B cell (primary cell): Measurements from ENCODE around the gene SSBP2. TPM values are rescaled to one million over a fixed set of nuclear protein-coding genes. Genes with fewer than 3 reads are reported as not detected.

Source experiments
- ATAC-seq: fragments of 200-7000 bp; cut with Tn5 transposase; one replicate; pipeline ENCODE4 v1.10.0; 2021; ENCODE audit warnings: low read depth, mild to moderate bottlenecking, moderate number of reproducible peaks, moderate library complexity
- CTCF ChIA-PET: fragments of 350-600 bp; sonication (Branson Sonifier 250); formaldehyde crosslinking; loops from one replicate; lab custom pipeline; 2021; ENCODE audit warnings: antibody characterized with exemption, inconsistent platforms; lab: Charles Lee
- POLR2A ChIA-PET: fragments of 350-600 bp; sonication (Branson Sonifier 250); formaldehyde crosslinking; loops from one replicate; lab custom pipeline; 2021; ENCODE audit warnings: antibody characterized with exemption; lab: Charles Lee
- DNase-seq: peaks from one replicate; pipeline ENCODE4 v3.0.0; 2013
- H2AFZ ChIP-seq: 2 replicates; pipeline ENCODE4 v1.6.1; 2012; ENCODE audit warnings: mild to moderate bottlenecking, low read depth, low read length; ENCODE audit not compliant: insufficient read depth, poor library complexity, severe bottlenecking
- H3K27ac ChIP-seq, 2 donors: 1 replicate in 1 of 2; 2 replicates in 1 of 2; pipeline ENCODE4 v1.5.1; 2012 to 2013; ENCODE audit warnings: low read length in 2 of 2, mild to moderate bottlenecking in 2 of 2, moderate library complexity in 1 of 2
- H3K27me3 ChIP-seq, 4 experiments: fragments of 200-600 bp in 1 of 4; sonication (generic) in 1 of 4; replicated peaks in 1 of 4; 1 replicate in 2 of 4; 2 replicates in 2 of 4; pipeline versions ENCODE4 v1.6.1 to v1.7.0; 2013 to 2016; ENCODE audit warnings: low read length in 3 of 4, mild to moderate bottlenecking in 2 of 4, mixed read lengths in 1 of 4, moderate library complexity in 1 of 4; ENCODE audit not compliant: insufficient read depth in 4 of 4, control insufficient read depth in 3 of 4; ENCODE audit errors: control extremely low read depth in 1 of 4
- H3K36me3 ChIP-seq, 2 experiments: replicated peaks in 1 of 2; 1 replicate in 1 of 2; 2 replicates in 1 of 2; pipeline versions ENCODE4 v1.6.1 to v1.7.1; 2013; ENCODE audit warnings: low read length in 1 of 2; ENCODE audit not compliant: insufficient read depth in 2 of 2, control insufficient read depth in 1 of 2; ENCODE audit errors: control extremely low read depth in 1 of 2, extremely low read depth in 1 of 2
- H3K4me1 ChIP-seq, 2 donors: fragments of 200-600 bp in 1 of 2; sonication (generic) in 1 of 2; 1 replicate in 1 of 2; 2 replicates in 1 of 2; pipeline versions ENCODE4 v1.5.1 to v1.6.1; 2013 to 2017; ENCODE audit warnings: low read length in 2 of 2; ENCODE audit not compliant: control insufficient read depth in 2 of 2, insufficient read depth in 2 of 2
- H3K4me2 ChIP-seq: replicated peaks from 2 replicates; pipeline ENCODE3; 2012; ENCODE audit warnings: mild to moderate bottlenecking, low read depth, low read length; ENCODE audit not compliant: poor library complexity, severe bottlenecking
- H3K4me3 ChIP-seq, 5 experiments: fragments of 200-600 bp in 1 of 5; sonication (generic) in 1 of 5; 1 replicate in 3 of 5; 2 replicates in 2 of 5; pipeline versions ENCODE4 v1.5.1 to v1.7.0; 2011 to 2016; ENCODE audit warnings: low read length in 4 of 5, mild to moderate bottlenecking in 4 of 5, low read depth in 2 of 5, control low read depth in 1 of 5, moderate library complexity in 1 of 5; ENCODE audit not compliant: insufficient read depth in 1 of 5; ENCODE audit errors: control extremely low read depth in 1 of 5, extremely low read depth in 1 of 5
- H3K79me2 ChIP-seq: fragments of 200-600 bp; sonication (generic); one replicate; pipeline ENCODE4 v1.6.0; 2016; ENCODE audit warnings: low read length; ENCODE audit not compliant: control insufficient read depth, insufficient read depth
- H3K9ac ChIP-seq: fragments of 200-600 bp; sonication (generic); 2 replicates; pipeline ENCODE4 v1.6.1; 2017; ENCODE audit warnings: mild to moderate bottlenecking, low read length, moderate library complexity
- H3K9me3 ChIP-seq, 3 donors: one replicate each; pipeline versions ENCODE4 v1.6.1 to v1.7.1; 2013; ENCODE audit warnings: low read length in 2 of 3; ENCODE audit not compliant: control insufficient read depth in 2 of 3, insufficient read depth in 1 of 3; ENCODE audit errors: control extremely low read depth in 1 of 3
- H4K20me1 ChIP-seq: 2 replicates; pipeline ENCODE4 v1.6.0; 2012; ENCODE audit warnings: mild to moderate bottlenecking, low read length; ENCODE audit not compliant: insufficient read depth, control insufficient read depth, poor library complexity, severe bottlenecking
- H3K27ac Mint-ChIP-seq: one replicate; pipeline ENCODE4 v1.8.0; 2021; ENCODE audit warnings: mixed read lengths
- H3K27me3 Mint-ChIP-seq: one replicate; pipeline ENCODE4 v1.8.0; 2021; ENCODE audit warnings: mixed read lengths
- H3K4me1 Mint-ChIP-seq: one replicate; pipeline ENCODE4 v1.8.0; 2021; ENCODE audit warnings: mixed read lengths
- H3K4me3 Mint-ChIP-seq: one replicate; pipeline ENCODE4 v1.8.0; 2021; ENCODE audit warnings: mixed read lengths
- H3K9me3 Mint-ChIP-seq: one replicate; pipeline ENCODE4 v1.8.0; 2022; ENCODE audit warnings: mixed read lengths; ENCODE audit not compliant: insufficient read depth
- EZH2 ChIP-seq: IDR thresholded peaks from 2 replicates; pipeline ENCODE4 v1.6.1; 2012; ENCODE audit warnings: borderline replicate concordance, low read depth, mild to moderate bottlenecking, moderate library complexity, low read length; ENCODE audit not compliant: insufficient read depth, poor library complexity, severe bottlenecking
- WGBS: methylation state at CpG from one replicate; pipeline ENCODE4 v1.1.5; 2013; ENCODE audit warnings: missing lambda C conversion rate; ENCODE audit not compliant: insufficient coverage; 5-methylcytosine and 5-hydroxymethylcytosine counted together
- intact Hi-C: fragments of 100-400 bp; cut with micrococcal nuclease; formaldehyde crosslinking; loops from one replicate; pipeline ENCODE4 v1.10.0; 2022
- polyA plus RNA-seq: library from polyadenylated mRNA; depleted of rRNA; stranded (reverse); fragments of >200 nt; gene quantifications from 2 replicates; pipeline ENCODE4 v1.2.3, GENCODE V29; 2012
- total RNA-seq, 2 donors: library from RNA; stranded (reverse); fragments of 120-200 nt in 1 of 2; gene quantifications; 1 replicate in 1 of 2; 2 replicates in 1 of 2; pipeline versions ENCODE4 v1.2.3 to v1.2.4, GENCODE V29; 2013 to 2022
- TF ChIP-seq, protein P1 (sequence below): fragments of 200-600 bp; IDR thresholded peaks from one replicate; pipeline ENCODE4 v1.8.0; 2022; ENCODE audit warnings: antibody characterized with exemption, mild to moderate bottlenecking

Gene SSBP2
- total and polyA plus RNA-seq, 2 donors (not counting 1 experiment from before 2014, with no cell fraction given): 40.9 to 49.6 TPM

DNA sequence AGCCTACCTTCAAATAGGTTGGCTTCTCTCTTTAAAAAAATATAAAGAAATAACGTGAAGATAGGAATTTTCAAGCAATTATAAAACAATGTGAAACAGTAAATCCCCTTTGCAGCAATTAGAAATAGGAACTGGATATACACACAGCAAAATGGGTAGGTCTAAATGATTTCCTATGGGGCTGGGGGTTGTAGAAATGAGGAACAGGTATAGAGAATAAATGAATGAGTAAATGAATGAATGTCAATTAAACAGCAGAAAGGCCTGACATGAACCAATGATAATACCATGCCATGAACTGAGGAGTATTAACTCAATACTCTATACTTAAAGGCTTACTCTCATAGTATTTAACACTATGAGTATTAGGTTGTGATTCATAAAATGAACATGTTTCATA is 21.6 kb downstream of the SSBP2 start:
- no peaks in the 10 kb centered on the region for H3K27me3 Mint-ChIP-seq
- no peak overlapping the region for H2AFZ ChIP-seq
- DNase-seq (no peak), ATAC-seq (no peak)
- no peak overlapping the region for H3K27ac ChIP-seq
- no peaks in the 10 kb centered on the region for H3K36me3 ChIP-seq
- ChIA-PET POLR2A (no interaction called here), CTCF (no interaction called here)
- peaks cover 87% of the 10 kb centered on the region for H3K79me2 ChIP-seq
- peaks cover 35% of the 10 kb centered on the region for H4K20me1 ChIP-seq
- H3K9me3 ChIP-seq: no peaks in the 10 kb centered on the region
- H3K4me1 ChIP-seq: peaks cover 0 to 16% of the 10 kb centered on the region in 2 donors
- no peak overlapping the region for H3K27ac Mint-ChIP-seq
- TF ChIP-seq, protein P1, sequence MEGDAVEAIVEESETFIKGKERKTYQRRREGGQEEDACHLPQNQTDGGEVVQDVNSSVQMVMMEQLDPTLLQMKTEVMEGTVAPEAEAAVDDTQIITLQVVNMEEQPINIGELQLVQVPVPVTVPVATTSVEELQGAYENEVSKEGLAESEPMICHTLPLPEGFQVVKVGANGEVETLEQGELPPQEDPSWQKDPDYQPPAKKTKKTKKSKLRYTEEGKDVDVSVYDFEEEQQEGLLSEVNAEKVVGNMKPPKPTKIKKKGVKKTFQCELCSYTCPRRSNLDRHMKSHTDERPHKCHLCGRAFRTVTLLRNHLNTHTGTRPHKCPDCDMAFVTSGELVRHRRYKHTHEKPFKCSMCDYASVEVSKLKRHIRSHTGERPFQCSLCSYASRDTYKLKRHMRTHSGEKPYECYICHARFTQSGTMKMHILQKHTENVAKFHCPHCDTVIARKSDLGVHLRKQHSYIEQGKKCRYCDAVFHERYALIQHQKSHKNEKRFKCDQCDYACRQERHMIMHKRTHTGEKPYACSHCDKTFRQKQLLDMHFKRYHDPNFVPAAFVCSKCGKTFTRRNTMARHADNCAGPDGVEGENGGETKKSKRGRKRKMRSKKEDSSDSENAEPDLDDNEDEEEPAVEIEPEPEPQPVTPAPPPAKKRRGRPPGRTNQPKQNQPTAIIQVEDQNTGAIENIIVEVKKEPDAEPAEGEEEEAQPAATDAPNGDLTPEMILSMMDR: no peak
- no peak for TF ChIP-seq EZH2
- no peak overlapping the region for H3K9ac ChIP-seq
- H3K4me3 Mint-ChIP-seq: no peak overlapping the region
- no peak overlapping the region for H3K4me3 ChIP-seq
- H3K4me2 ChIP-seq: no peak overlapping the region
- H3K4me1 Mint-ChIP-seq: peaks cover 60% of the 10 kb centered on the region
- intact Hi-C loops: no loop called here
- no peaks in the 10 kb centered on the region for H3K27me3 ChIP-seq
- no CpG with 5 or more reads among the region's 1 CpG for WGBS
- H3K9me3 Mint-ChIP-seq: no peaks in the 10 kb centered on the region

DNA sequence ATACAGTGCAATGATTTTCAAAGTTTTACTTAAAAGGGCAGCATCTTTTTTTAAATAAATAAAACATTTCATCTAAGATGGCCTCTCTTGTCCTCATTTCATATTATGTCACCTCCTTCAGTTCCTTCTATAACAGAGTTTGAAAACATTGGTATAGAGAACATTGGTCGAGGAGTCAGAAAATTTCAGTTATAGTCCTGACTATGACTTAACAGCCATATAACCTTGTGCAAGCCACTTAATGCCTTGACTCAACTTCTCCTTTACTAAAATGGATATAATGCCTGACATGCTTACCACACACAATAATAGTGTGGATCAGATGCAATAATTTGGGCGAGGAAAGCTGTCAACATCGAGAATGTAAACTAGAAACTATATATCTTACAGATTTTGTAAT is 22.6 kb downstream of the SSBP2 start:
- no peak overlapping the region for H3K27ac Mint-ChIP-seq
- TF ChIP-seq, protein P1: no peak
- no peak for TF ChIP-seq EZH2
- H3K4me1 Mint-ChIP-seq: peaks cover 59% of the 10 kb centered on the region
- ATAC-seq (no peak), DNase-seq (no peak)
- H3K4me3 ChIP-seq: no peak overlapping the region
- no peaks in the 10 kb centered on the region for H3K27me3 Mint-ChIP-seq
- no CpG with 5 or more reads among the region's 3 CpGs for WGBS
- H3K9ac ChIP-seq: no peak overlapping the region
- no peaks in the 10 kb centered on the region for H3K9me3 ChIP-seq
- no peaks in the 10 kb centered on the region for H3K9me3 Mint-ChIP-seq
- H3K27ac ChIP-seq: no peak overlapping the region
- no peak overlapping the region for H3K4me2 ChIP-seq
- H4K20me1 ChIP-seq: peaks cover 35% of the 10 kb centered on the region
- POLR2A ChIA-PET: no interaction called here
- CTCF ChIA-PET: no interaction called here
- H3K27me3 ChIP-seq: no peaks in the 10 kb centered on the region
- peaks cover 0 to 19% of the 10 kb centered on the region in 2 donors for H3K4me1 ChIP-seq
- H3K36me3 ChIP-seq: no peaks in the 10 kb centered on the region
- H3K79me2 ChIP-seq: peaks cover 88% of the 10 kb centered on the region
- H2AFZ ChIP-seq: no peak overlapping the region
- H3K4me3 Mint-ChIP-seq: no peak overlapping the region
- intact Hi-C loops: no loop called here
